ENCODE data around the gene TUBB. TPM values are rescaled to one million over a fixed set of nuclear protein-coding genes. Genes with fewer than 3 reads are reported as not detected.

The TUBB gene
- total and polyA plus RNA-seq, 9 of the 15 experiments (the other 6 are each of a cell fraction or from before 2014, with no cell fraction given), result 971 to 2,870 (median 1,478) TPM

DNA sequence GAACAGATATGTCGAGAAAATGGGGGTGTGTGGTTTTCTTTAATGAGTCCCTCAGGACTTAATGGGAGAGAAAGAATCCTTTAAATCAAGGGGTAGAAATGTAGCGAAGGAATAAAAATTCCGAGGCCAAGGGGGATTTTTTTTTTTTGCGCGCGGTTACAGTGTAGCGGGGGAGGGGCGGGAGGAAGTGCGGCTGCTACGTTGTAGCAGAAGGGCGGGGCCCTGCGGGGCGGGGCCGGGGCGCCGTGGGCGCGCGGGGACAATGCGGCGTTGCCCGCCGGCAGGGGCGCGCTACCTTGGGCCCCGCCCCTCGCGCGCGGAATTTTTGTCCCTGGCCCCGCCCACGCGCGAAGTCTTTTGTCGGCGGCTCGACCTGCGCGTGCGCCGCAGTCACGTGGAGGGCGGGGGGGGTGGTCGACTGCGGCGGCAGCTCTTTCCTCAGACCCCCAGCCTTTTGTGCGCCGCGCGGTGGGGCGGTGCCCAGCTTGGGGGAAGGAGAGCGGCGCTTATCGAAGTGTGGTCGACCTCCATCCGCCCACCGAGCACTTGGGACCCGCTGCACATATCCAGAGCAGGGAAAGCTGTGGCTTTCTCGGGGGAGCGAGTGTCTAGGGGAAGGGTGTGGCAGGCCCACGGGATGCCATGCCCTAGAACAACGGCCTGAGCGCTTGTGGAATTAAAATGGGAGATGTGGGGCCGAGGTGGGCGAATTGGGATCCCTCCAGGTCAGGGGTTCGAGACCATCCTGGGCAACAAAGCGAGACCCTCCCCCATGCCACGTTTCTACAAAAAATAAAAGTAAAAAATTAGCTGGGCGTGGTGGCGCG is 1.3 kb downstream of the TUBB start (continued):
- TF ChIP-seq ZNF551 (CRISPR knock-in tag; IDR thresholded peaks at IDR 0.05) (no peak), MED1 (CRISPR knock-in tag; IDR thresholded peaks at IDR 0.05; ENCODE audit: borderline replicate concordance) (no peak), ZNF165 (CRISPR knock-in tag; IDR thresholded peaks at IDR 0.05; ENCODE audit: borderline replicate concordance) (no peak), HDGF (IDR thresholded peaks at IDR 0.05) (peak; percentile 80), GABPA (tag; conservative IDR thresholded peaks at IDR 0.05; ENCODE audit: low read depth) (peak; percentile 75), ILK (tag; IDR thresholded peaks at IDR 0.05; ENCODE audit: borderline replicate concordance, low read depth) (no peak), RBM25 (IDR thresholded peaks at IDR 0.05; ENCODE audit: low read depth, low read length, severe bottlenecking) (no peak), SIRT6 (IDR thresholded peaks at IDR 0.05; ENCODE audit: low read depth, low read length) (no peak), HDAC8 (tag; IDR thresholded peaks at IDR 0.05) (no peak), ETV1 (tag; conservative IDR thresholded peaks at IDR 0.05; ENCODE audit: low read depth) (peak; percentile 66; the same call in 1 of the 2 replicates), SETDB1 (IDR thresholded peaks at IDR 0.05; ENCODE audit: low read length) (no peak), ZNF143 (CRISPR knock-in tag; IDR thresholded peaks at IDR 0.05) (peak; percentile 13; the same call in 1 of the 2 replicates), ZC3H4 (CRISPR knock-in tag; IDR thresholded peaks at IDR 0.05; ENCODE audit: borderline replicate concordance) (no peak; the same call in 1 of the 2 replicates), ZNF830 (CRISPR knock-in tag; IDR thresholded peaks at IDR 0.05) (peak; percentile 92; the same call in 1 of the 2 replicates)
- TF ChIP-seq, protein P1, sequence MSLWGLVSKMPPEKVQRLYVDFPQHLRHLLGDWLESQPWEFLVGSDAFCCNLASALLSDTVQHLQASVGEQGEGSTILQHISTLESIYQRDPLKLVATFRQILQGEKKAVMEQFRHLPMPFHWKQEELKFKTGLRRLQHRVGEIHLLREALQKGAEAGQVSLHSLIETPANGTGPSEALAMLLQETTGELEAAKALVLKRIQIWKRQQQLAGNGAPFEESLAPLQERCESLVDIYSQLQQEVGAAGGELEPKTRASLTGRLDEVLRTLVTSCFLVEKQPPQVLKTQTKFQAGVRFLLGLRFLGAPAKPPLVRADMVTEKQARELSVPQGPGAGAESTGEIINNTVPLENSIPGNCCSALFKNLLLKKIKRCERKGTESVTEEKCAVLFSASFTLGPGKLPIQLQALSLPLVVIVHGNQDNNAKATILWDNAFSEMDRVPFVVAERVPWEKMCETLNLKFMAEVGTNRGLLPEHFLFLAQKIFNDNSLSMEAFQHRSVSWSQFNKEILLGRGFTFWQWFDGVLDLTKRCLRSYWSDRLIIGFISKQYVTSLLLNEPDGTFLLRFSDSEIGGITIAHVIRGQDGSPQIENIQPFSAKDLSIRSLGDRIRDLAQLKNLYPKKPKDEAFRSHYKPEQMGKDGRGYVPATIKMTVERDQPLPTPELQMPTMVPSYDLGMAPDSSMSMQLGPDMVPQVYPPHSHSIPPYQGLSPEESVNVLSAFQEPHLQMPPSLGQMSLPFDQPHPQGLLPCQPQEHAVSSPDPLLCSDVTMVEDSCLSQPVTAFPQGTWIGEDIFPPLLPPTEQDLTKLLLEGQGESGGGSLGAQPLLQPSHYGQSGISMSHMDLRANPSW (CRISPR knock-in tag; IDR thresholded peaks at IDR 0.05), result peak; percentile 20; the same call in 1 of the 2 replicates
- TF ChIP-seq, protein P2, sequence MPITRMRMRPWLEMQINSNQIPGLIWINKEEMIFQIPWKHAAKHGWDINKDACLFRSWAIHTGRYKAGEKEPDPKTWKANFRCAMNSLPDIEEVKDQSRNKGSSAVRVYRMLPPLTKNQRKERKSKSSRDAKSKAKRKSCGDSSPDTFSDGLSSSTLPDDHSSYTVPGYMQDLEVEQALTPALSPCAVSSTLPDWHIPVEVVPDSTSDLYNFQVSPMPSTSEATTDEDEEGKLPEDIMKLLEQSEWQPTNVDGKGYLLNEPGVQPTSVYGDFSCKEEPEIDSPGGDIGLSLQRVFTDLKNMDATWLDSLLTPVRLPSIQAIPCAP (CRISPR knock-in tag; IDR thresholded peaks at IDR 0.05; ENCODE audit: borderline replicate concordance), result no peak
- TF ChIP-seq, protein P3, sequence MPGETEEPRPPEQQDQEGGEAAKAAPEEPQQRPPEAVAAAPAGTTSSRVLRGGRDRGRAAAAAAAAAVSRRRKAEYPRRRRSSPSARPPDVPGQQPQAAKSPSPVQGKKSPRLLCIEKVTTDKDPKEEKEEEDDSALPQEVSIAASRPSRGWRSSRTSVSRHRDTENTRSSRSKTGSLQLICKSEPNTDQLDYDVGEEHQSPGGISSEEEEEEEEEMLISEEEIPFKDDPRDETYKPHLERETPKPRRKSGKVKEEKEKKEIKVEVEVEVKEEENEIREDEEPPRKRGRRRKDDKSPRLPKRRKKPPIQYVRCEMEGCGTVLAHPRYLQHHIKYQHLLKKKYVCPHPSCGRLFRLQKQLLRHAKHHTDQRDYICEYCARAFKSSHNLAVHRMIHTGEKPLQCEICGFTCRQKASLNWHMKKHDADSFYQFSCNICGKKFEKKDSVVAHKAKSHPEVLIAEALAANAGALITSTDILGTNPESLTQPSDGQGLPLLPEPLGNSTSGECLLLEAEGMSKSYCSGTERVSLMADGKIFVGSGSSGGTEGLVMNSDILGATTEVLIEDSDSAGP (CRISPR knock-in tag; IDR thresholded peaks at IDR 0.05), result no peak
- TF ChIP-seq, protein P4, sequence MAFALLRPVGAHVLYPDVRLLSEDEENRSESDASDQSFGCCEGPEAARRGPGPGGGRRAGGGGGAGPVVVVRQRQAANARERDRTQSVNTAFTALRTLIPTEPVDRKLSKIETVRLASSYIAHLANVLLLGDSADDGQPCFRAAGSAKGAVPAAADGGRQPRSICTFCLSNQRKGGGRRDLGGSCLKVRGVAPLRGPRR (CRISPR knock-in tag; IDR thresholded peaks at IDR 0.05), result no peak
- TF ChIP-seq, protein P5, sequence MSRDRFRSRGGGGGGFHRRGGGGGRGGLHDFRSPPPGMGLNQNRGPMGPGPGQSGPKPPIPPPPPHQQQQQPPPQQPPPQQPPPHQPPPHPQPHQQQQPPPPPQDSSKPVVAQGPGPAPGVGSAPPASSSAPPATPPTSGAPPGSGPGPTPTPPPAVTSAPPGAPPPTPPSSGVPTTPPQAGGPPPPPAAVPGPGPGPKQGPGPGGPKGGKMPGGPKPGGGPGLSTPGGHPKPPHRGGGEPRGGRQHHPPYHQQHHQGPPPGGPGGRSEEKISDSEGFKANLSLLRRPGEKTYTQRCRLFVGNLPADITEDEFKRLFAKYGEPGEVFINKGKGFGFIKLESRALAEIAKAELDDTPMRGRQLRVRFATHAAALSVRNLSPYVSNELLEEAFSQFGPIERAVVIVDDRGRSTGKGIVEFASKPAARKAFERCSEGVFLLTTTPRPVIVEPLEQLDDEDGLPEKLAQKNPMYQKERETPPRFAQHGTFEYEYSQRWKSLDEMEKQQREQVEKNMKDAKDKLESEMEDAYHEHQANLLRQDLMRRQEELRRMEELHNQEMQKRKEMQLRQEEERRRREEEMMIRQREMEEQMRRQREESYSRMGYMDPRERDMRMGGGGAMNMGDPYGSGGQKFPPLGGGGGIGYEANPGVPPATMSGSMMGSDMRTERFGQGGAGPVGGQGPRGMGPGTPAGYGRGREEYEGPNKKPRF (IDR thresholded peaks at IDR 0.05; ENCODE audit: low read depth, low read length), result no peak

Measured in K562 (cell line).